ENCODE results near the gene RADX.

The RADX gene

GRCh38 chrX:106680716-106681115 is 68.9 kb downstream of the RADX start:
- Histone ChIP-seq H3K9ac (ENCODE audit: low read depth in 1 of 2, low read length in 2 of 2) (no peak overlapping the region), H3K27ac (ENCODE audit: low read depth, low read length) (no peak overlapping the region), H3K4me1 (ENCODE audit: control insufficient read depth in 1 of 2, insufficient read depth in 2 of 2, low read length in 2 of 2) (no peaks in the 10 kb centered on the region), H3K27me3 (ENCODE audit: control insufficient read depth in 1 of 2, insufficient read depth in 2 of 2, low read length in 2 of 2) (no peaks in the 10 kb centered on the region), H3K4me3 (ENCODE audit: low read depth in 1 of 2, low read length in 2 of 2) (no peak overlapping the region), H3K9me3 (ENCODE audit: control insufficient read depth in 1 of 2, low read length in 2 of 2) (no peaks in the 10 kb centered on the region), H3K36me3 (ENCODE audit: control insufficient read depth in 1 of 2, insufficient read depth in 2 of 2, low read length in 2 of 2) (no peaks in the 10 kb centered on the region)

GRCh38 chrX:106684207-106684606 is 72.4 kb downstream of the RADX start:
- H3K9me3 ChIP-seq (ENCODE audit: control insufficient read depth in 1 of 2, low read length in 2 of 2) = no peaks in the 10 kb centered on the region
- no peak overlapping the region for H3K27ac ChIP-seq (ENCODE audit: low read depth, low read length)
- no peaks in the 10 kb centered on the region for H3K27me3 ChIP-seq (ENCODE audit: control insufficient read depth in 1 of 2, insufficient read depth in 2 of 2, low read length in 2 of 2)
- H3K4me3 ChIP-seq (ENCODE audit: low read depth in 1 of 2, low read length in 2 of 2) = no peak overlapping the region
- H3K4me1 ChIP-seq (ENCODE audit: control insufficient read depth in 1 of 2, insufficient read depth in 2 of 2, low read length in 2 of 2) = no peaks in the 10 kb centered on the region
- no peaks in the 10 kb centered on the region for H3K36me3 ChIP-seq (ENCODE audit: control insufficient read depth in 1 of 2, insufficient read depth in 2 of 2, low read length in 2 of 2)
- H3K9ac ChIP-seq (ENCODE audit: low read depth in 1 of 2, low read length in 2 of 2) = no peak overlapping the region

GRCh38 chrX:106692425-106693065 is 80.8 kb downstream of the RADX start:
- Histone ChIP-seq H3K4me1 (ENCODE audit: control insufficient read depth in 1 of 2, insufficient read depth in 2 of 2, low read length in 2 of 2) (no peaks in the 10 kb centered on the region), H3K9ac (ENCODE audit: low read depth in 1 of 2, low read length in 2 of 2) (no peak overlapping the region), H3K36me3 (ENCODE audit: control insufficient read depth in 1 of 2, insufficient read depth in 2 of 2, low read length in 2 of 2) (no peaks in the 10 kb centered on the region), H3K27me3 (ENCODE audit: control insufficient read depth in 1 of 2, insufficient read depth in 2 of 2, low read length in 2 of 2) (no peaks in the 10 kb centered on the region), H3K27ac (ENCODE audit: low read depth, low read length) (no peak overlapping the region), H3K4me3 (ENCODE audit: low read depth in 1 of 2, low read length in 2 of 2) (peak overlapping the region in 1 of 2 donors; percentile 29), H3K9me3 (ENCODE audit: control insufficient read depth in 1 of 2, low read length in 2 of 2) (no peaks in the 10 kb centered on the region)

- Histone ChIP-seq H3K9me3 (ENCODE audit: control insufficient read depth in 1 of 2, low read length in 2 of 2) (no peaks in the 10 kb centered on the region), H3K4me3 (ENCODE audit: low read depth in 1 of 2, low read length in 2 of 2) (no peak overlapping the region), H3K9ac (ENCODE audit: low read depth in 1 of 2, low read length in 2 of 2) (no peak overlapping the region), H3K36me3 (ENCODE audit: control insufficient read depth in 1 of 2, insufficient read depth in 2 of 2, low read length in 2 of 2) (no peaks in the 10 kb centered on the region), H3K4me1 (ENCODE audit: control insufficient read depth in 1 of 2, insufficient read depth in 2 of 2, low read length in 2 of 2) (no peaks in the 10 kb centered on the region), H3K27ac (ENCODE audit: low read depth, low read length) (no peak overlapping the region), H3K27me3 (ENCODE audit: control insufficient read depth in 1 of 2, insufficient read depth in 2 of 2, low read length in 2 of 2) (no peaks in the 10 kb centered on the region)
Observed at GRCh38 chrX:106696502-106696901, 84.7 kb downstream of the RADX start.

GRCh38 chrX:106698693-106699092 is 86.9 kb downstream of the RADX start:
- H3K4me1 ChIP-seq (ENCODE audit: control insufficient read depth in 1 of 2, insufficient read depth in 2 of 2, low read length in 2 of 2) = no peaks in the 10 kb centered on the region
- H3K9ac ChIP-seq (ENCODE audit: low read depth in 1 of 2, low read length in 2 of 2) = no peak overlapping the region
- H3K27me3 ChIP-seq (ENCODE audit: control insufficient read depth in 1 of 2, insufficient read depth in 2 of 2, low read length in 2 of 2) = no peaks in the 10 kb centered on the region
- H3K4me3 ChIP-seq (ENCODE audit: low read depth in 1 of 2, low read length in 2 of 2) = no peak overlapping the region
- H3K36me3 ChIP-seq (ENCODE audit: control insufficient read depth in 1 of 2, insufficient read depth in 2 of 2, low read length in 2 of 2) = no peaks in the 10 kb centered on the region
- no peaks in the 10 kb centered on the region for H3K9me3 ChIP-seq (ENCODE audit: control insufficient read depth in 1 of 2, low read length in 2 of 2)
- H3K27ac ChIP-seq (ENCODE audit: low read depth, low read length) = no peak overlapping the region

GRCh38 chrX:106702636-106703035 is 90.9 kb downstream of the RADX start:
- H3K36me3 ChIP-seq (ENCODE audit: control insufficient read depth in 1 of 2, insufficient read depth in 2 of 2, low read length in 2 of 2) = no peaks in the 10 kb centered on the region
- H3K9ac ChIP-seq (ENCODE audit: low read depth in 1 of 2, low read length in 2 of 2) = no peak overlapping the region
- H3K4me1 ChIP-seq (ENCODE audit: control insufficient read depth in 1 of 2, insufficient read depth in 2 of 2, low read length in 2 of 2) = no peaks in the 10 kb centered on the region
- H3K9me3 ChIP-seq (ENCODE audit: control insufficient read depth in 1 of 2, low read length in 2 of 2) = no peaks in the 10 kb centered on the region
- no peak overlapping the region for H3K4me3 ChIP-seq (ENCODE audit: low read depth in 1 of 2, low read length in 2 of 2)
- H3K27ac ChIP-seq (ENCODE audit: low read depth, low read length) = no peak overlapping the region
- H3K27me3 ChIP-seq (ENCODE audit: control insufficient read depth in 1 of 2, insufficient read depth in 2 of 2, low read length in 2 of 2) = no peaks in the 10 kb centered on the region

- H3K4me3 ChIP-seq (ENCODE audit: low read depth in 1 of 2, low read length in 2 of 2) = no peak overlapping the region
- no peaks in the 10 kb centered on the region for H3K27me3 ChIP-seq (ENCODE audit: control insufficient read depth in 1 of 2, insufficient read depth in 2 of 2, low read length in 2 of 2)
- no peaks in the 10 kb centered on the region for H3K9me3 ChIP-seq (ENCODE audit: control insufficient read depth in 1 of 2, low read length in 2 of 2)
- no peaks in the 10 kb centered on the region for H3K4me1 ChIP-seq (ENCODE audit: control insufficient read depth in 1 of 2, insufficient read depth in 2 of 2, low read length in 2 of 2)
- H3K27ac ChIP-seq (ENCODE audit: low read depth, low read length) = no peak overlapping the region
- H3K36me3 ChIP-seq (ENCODE audit: control insufficient read depth in 1 of 2, insufficient read depth in 2 of 2, low read length in 2 of 2) = no peaks in the 10 kb centered on the region
- H3K9ac ChIP-seq (ENCODE audit: low read depth in 1 of 2, low read length in 2 of 2) = no peak overlapping the region
Observed at GRCh38 chrX:106706466-106706865, 94.7 kb downstream of the RADX start.

GRCh38 chrX:106707771-106708454 is 96.1 kb downstream of the RADX start:
- Histone ChIP-seq H3K36me3 (ENCODE audit: control insufficient read depth in 1 of 2, insufficient read depth in 2 of 2, low read length in 2 of 2) (no peaks in the 10 kb centered on the region), H3K27me3 (ENCODE audit: control insufficient read depth in 1 of 2, insufficient read depth in 2 of 2, low read length in 2 of 2) (no peaks in the 10 kb centered on the region), H3K9me3 (ENCODE audit: control insufficient read depth in 1 of 2, low read length in 2 of 2) (no peaks in the 10 kb centered on the region), H3K9ac (ENCODE audit: low read depth in 1 of 2, low read length in 2 of 2) (no peak overlapping the region), H3K4me1 (ENCODE audit: control insufficient read depth in 1 of 2, insufficient read depth in 2 of 2, low read length in 2 of 2) (no peaks in the 10 kb centered on the region), H3K27ac (ENCODE audit: low read depth, low read length) (no peak overlapping the region), H3K4me3 (ENCODE audit: low read depth in 1 of 2, low read length in 2 of 2) (no peak overlapping the region)

GRCh38 chrX:106710771-106711170 is 99.0 kb downstream of the RADX start:
- Histone ChIP-seq H3K9ac (ENCODE audit: low read depth in 1 of 2, low read length in 2 of 2) (no peak overlapping the region), H3K36me3 (ENCODE audit: control insufficient read depth in 1 of 2, insufficient read depth in 2 of 2, low read length in 2 of 2) (no peaks in the 10 kb centered on the region), H3K27me3 (ENCODE audit: control insufficient read depth in 1 of 2, insufficient read depth in 2 of 2, low read length in 2 of 2) (no peaks in the 10 kb centered on the region), H3K4me3 (ENCODE audit: low read depth in 1 of 2, low read length in 2 of 2) (no peak overlapping the region), H3K9me3 (ENCODE audit: control insufficient read depth in 1 of 2, low read length in 2 of 2) (no peaks in the 10 kb centered on the region), H3K4me1 (ENCODE audit: control insufficient read depth in 1 of 2, insufficient read depth in 2 of 2, low read length in 2 of 2) (peaks cover 5% of the 10 kb centered on the region in 2 donors), H3K27ac (ENCODE audit: low read depth, low read length) (no peak overlapping the region)

- no peak overlapping the region for H3K4me3 ChIP-seq (ENCODE audit: low read depth in 1 of 2, low read length in 2 of 2)
- H3K36me3 ChIP-seq (ENCODE audit: control insufficient read depth in 1 of 2, insufficient read depth in 2 of 2, low read length in 2 of 2) = no peaks in the 10 kb centered on the region
- H3K4me1 ChIP-seq (ENCODE audit: control insufficient read depth in 1 of 2, insufficient read depth in 2 of 2, low read length in 2 of 2) = peaks cover 8 to 10% of the 10 kb centered on the region in 2 donors
- no peaks in the 10 kb centered on the region for H3K9me3 ChIP-seq (ENCODE audit: control insufficient read depth in 1 of 2, low read length in 2 of 2)
- no peak overlapping the region for H3K27ac ChIP-seq (ENCODE audit: low read depth, low read length)
- no peak overlapping the region for H3K9ac ChIP-seq (ENCODE audit: low read depth in 1 of 2, low read length in 2 of 2)
- H3K27me3 ChIP-seq (ENCODE audit: control insufficient read depth in 1 of 2, insufficient read depth in 2 of 2, low read length in 2 of 2) = no peaks in the 10 kb centered on the region
Observed at GRCh38 chrX:106711375-106711774, 99.6 kb downstream of the RADX start.
